GM06990 (cell line): ENCODE results near the gene FZD8.

ENCODE experiments used
- DNase-seq: peaks from one replicate; pipeline ENCODE4 v3.0.0-alpha.2; 2011; ENCODE audit not compliant: insufficient read length; ENCODE audit errors: extremely low read depth
- H3K27me3 ChIP-seq: replicated peaks from 2 replicates; pipeline ENCODE4 v1.6.0; 2011; ENCODE audit warnings: low read length; ENCODE audit not compliant: control insufficient read depth, insufficient read depth
- H3K36me3 ChIP-seq: 2 replicates; pipeline ENCODE4 v1.5.1; 2011; ENCODE audit warnings: low read length; ENCODE audit not compliant: control insufficient read depth, insufficient read depth
- H3K4me3 ChIP-seq: replicated peaks from 2 replicates; pipeline ENCODE4 v1.5.1; 2011; ENCODE audit warnings: low read depth, mild to moderate bottlenecking, control low read depth, low read length
- CTCF ChIP-seq: IDR thresholded peaks from 2 replicates; pipeline ENCODE4 v1.5.1; 2011; ENCODE audit warnings: low read length, control low read depth, mild to moderate bottlenecking, inconsistent platforms; ENCODE audit not compliant: insufficient read depth, poor library complexity, severe bottlenecking

The FZD8 gene

GRCh38 chr10:35667270-35667889, 25.3 kb upstream of the FZD8 start:
- H3K4me3 ChIP-seq: no peak overlapping the region
- no peak for TF ChIP-seq CTCF
- no peaks in the 10 kb centered on the region for H3K36me3 ChIP-seq
- DNase-seq: no peak
- H3K27me3 ChIP-seq: no peaks in the 10 kb centered on the region

GRCh38 chr10:35661236-35661635, 19.1 kb upstream of the FZD8 start:
- H3K36me3 ChIP-seq: no peaks in the 10 kb centered on the region
- no peak overlapping the region for H3K4me3 ChIP-seq
- H3K27me3 ChIP-seq: no peaks in the 10 kb centered on the region
- DNase-seq: no peak
- no peak for TF ChIP-seq CTCF

GRCh38 chr10:35659456-35659855, 17.4 kb upstream of the FZD8 start:
- no peak for DNase-seq
- H3K4me3 ChIP-seq: no peak overlapping the region
- no peaks in the 10 kb centered on the region for H3K36me3 ChIP-seq
- TF ChIP-seq CTCF: no peak
- no peaks in the 10 kb centered on the region for H3K27me3 ChIP-seq

- no peak for TF ChIP-seq CTCF
- DNase-seq: no peak
- no peaks in the 10 kb centered on the region for H3K27me3 ChIP-seq
Observed at GRCh38 chr10:35657621-35658020, 15.5 kb upstream of the FZD8 start.

GRCh38 chr10:35652824-35653223, 10.7 kb upstream of the FZD8 start:
- H3K27me3 ChIP-seq: no peaks in the 10 kb centered on the region
- no peak for TF ChIP-seq CTCF
- H3K4me3 ChIP-seq: no peak overlapping the region
- no peak for DNase-seq
- H3K36me3 ChIP-seq: no peaks in the 10 kb centered on the region

More at GRCh38 chr10:35657621-35658020, 15.5 kb upstream of the FZD8 start:
- Histone ChIP-seq H3K4me3 (no peak overlapping the region), H3K36me3 (no peaks in the 10 kb centered on the region)

GRCh38 chr10:35650894-35651293, 8.8 kb upstream of the FZD8 start:
- no peak for TF ChIP-seq CTCF
- no peak for DNase-seq

More at GRCh38 chr10:35650894-35651293, 8.8 kb upstream of the FZD8 start:
- no peaks in the 10 kb centered on the region for H3K36me3 ChIP-seq
- H3K4me3 ChIP-seq: no peak overlapping the region
- H3K27me3 ChIP-seq: no peaks in the 10 kb centered on the region
